ENCODE measurements around the gene JSRP1.
A peak's percentile ranks its signal among the peaks of the same experiment; 100 is the strongest.

The JSRP1 gene

GRCh38 chr19:2266183-2266993 lies 10.2 kb upstream of the JSRP1 start:
- DNase-seq: peak; percentile 83

GRCh38 chr19:2261438-2262172 lies 5.4 kb upstream of the JSRP1 start:
- no peak for DNase-seq

GRCh38 chr19:2260341-2260805 lies 4.2 kb upstream of the JSRP1 start:
- peak; percentile 69 for DNase-seq

GRCh38 chr19:2259336-2259735 lies 3.1 kb upstream of the JSRP1 start:
- DNase-seq: peak; percentile 71

GRCh38 chr19:2255112-2255845 lies 938 bp downstream of the JSRP1 start:
- DNase-seq: peak; percentile 70

- no peak for DNase-seq
These were observed 1.9 kb downstream of the JSRP1 start for GRCh38 chr19:2254064-2254872.

GRCh38 chr19:2253106-2254063 lies 2.8 kb downstream of the JSRP1 start:
- DNase-seq: no peak

- no peak for DNase-seq
These were observed 3.5 kb downstream of the JSRP1 start for GRCh38 chr19:2252797-2253105.

- no peak for DNase-seq
These were observed 4.0 kb downstream of the JSRP1 start for GRCh38 chr19:2252055-2252796.

- DNase-seq: no peak
These were observed 4.8 kb downstream of the JSRP1 start for GRCh38 chr19:2251106-2252054.

- DNase-seq: no peak
These were observed 5.5 kb downstream of the JSRP1 start for GRCh38 chr19:2250766-2251105.

- no peak for DNase-seq
These were observed 6.1 kb downstream of the JSRP1 start for GRCh38 chr19:2249880-2250765.

GRCh38 chr19:2249010-2249866 lies 7.0 kb downstream of the JSRP1 start, which contains the start of gene AMH:
Gene AMH (plus strand): TSS chr19:2249323. CDS start chr19:2249333, 10 bp downstream.
- no peak for DNase-seq

GRCh38 chr19:2248136-2249009 lies 7.8 kb downstream of the JSRP1 start:
- DNase-seq: no peak

GRCh38 chr19:2247433-2248101 lies 8.7 kb downstream of the JSRP1 start:
- DNase-seq: no peak

GRCh38 chr19:2246801-2247361 lies 9.3 kb downstream of the JSRP1 start:
- DNase-seq: no peak

Measured in NCI-H2029 (cell line).